Natural killer cell (primary cell): ENCODE measurements around the gene VEGFA. TPM values are rescaled to one million over a fixed set of nuclear protein-coding genes. Genes with fewer than 3 reads are reported as not detected.

ENCODE experiments used
- ATAC-seq, 3 donors: fragments of 150-1000 bp in 2 of 3; fragments of 200-7000 bp in 1 of 3; cut with Tn5 transposase; 1 replicate in 1 of 3; 2 replicates in 2 of 3; pipeline ENCODE4 v1.10.0; 2021; ENCODE audit warnings: mild to moderate bottlenecking in 2 of 3, moderate library complexity in 2 of 3
- DNase-seq, 2 donors: peaks; one replicate each; pipeline versions ENCODE4 v3.0.0 to v3.0.0-alpha.2; 2013 to 2021; ENCODE audit warnings: mixed read lengths in 1 of 2
- H3K27ac ChIP-seq: one replicate; pipeline ENCODE4 v1.5.1; 2013; ENCODE audit warnings: mild to moderate bottlenecking, low read length
- H3K27me3 ChIP-seq: one replicate; pipeline ENCODE4 v1.6.1; 2013; ENCODE audit warnings: low read length; ENCODE audit not compliant: control insufficient read depth, insufficient read depth
- H3K36me3 ChIP-seq: one replicate; pipeline ENCODE4 v1.6.1; 2013; ENCODE audit warnings: low read length; ENCODE audit not compliant: control insufficient read depth, insufficient read depth
- H3K4me1 ChIP-seq: one replicate; pipeline ENCODE4 v1.6.1; 2013; ENCODE audit warnings: low read length; ENCODE audit not compliant: control insufficient read depth, insufficient read depth
- H3K4me3 ChIP-seq: one replicate; pipeline ENCODE4 v1.5.1; 2013; ENCODE audit warnings: low read length
- H3K9me3 ChIP-seq: one replicate; pipeline ENCODE4 v1.6.1; 2013; ENCODE audit warnings: low read length; ENCODE audit not compliant: control insufficient read depth, insufficient read depth
- H3K27ac Mint-ChIP-seq, 2 donors: one replicate each; pipeline ENCODE4 v1.8.0; 2022; ENCODE audit warnings: mild to moderate bottlenecking in 2 of 2, mixed read lengths in 2 of 2, moderate library complexity in 1 of 2
- H3K27me3 Mint-ChIP-seq, 2 donors: one replicate each; pipeline ENCODE4 v1.8.0; 2022; ENCODE audit warnings: low read depth in 2 of 2, mixed read lengths in 2 of 2
- H3K36me3 Mint-ChIP-seq: one replicate; pipeline ENCODE4 v1.8.0; 2022; ENCODE audit warnings: mixed read lengths
- H3K4me1 Mint-ChIP-seq, 2 donors: one replicate each; pipeline ENCODE4 v1.8.0; 2022; ENCODE audit warnings: mixed read lengths in 2 of 2
- H3K4me3 Mint-ChIP-seq: one replicate; pipeline ENCODE4 v1.8.0; 2022; ENCODE audit warnings: mild to moderate bottlenecking, moderate library complexity, mixed read lengths
- H3K9me3 Mint-ChIP-seq, 2 donors: one replicate each; pipeline ENCODE4 v1.8.0; 2022; ENCODE audit warnings: mixed read lengths in 2 of 2
- WGBS: methylation state at CpG from one replicate; pipeline ENCODE4 v1.1.7; 2013; ENCODE audit warnings: missing lambda C conversion rate; ENCODE audit not compliant: insufficient coverage; 5-methylcytosine and 5-hydroxymethylcytosine counted together
- intact Hi-C: fragments of 100-400 bp; cut with micrococcal nuclease; formaldehyde crosslinking; loops from one replicate; pipeline ENCODE4 v1.14.2; 2022
- total RNA-seq, 4 donors: library from RNA; stranded (reverse); fragments of 120-200 nt in 1 of 4; gene quantifications; one replicate each; pipeline versions ENCODE4 v1.2.3 to v1.2.4, GENCODE V29; 2013 to 2022
- TF ChIP-seq, protein P1 (sequence below): fragments of 200-600 bp; IDR thresholded peaks from one replicate; pipeline ENCODE4 v1.8.0; 2022; ENCODE audit warnings: antibody characterized with exemption

VEGFA gene
- total RNA-seq, 3 donors from 2014 or later (not counting 1 experiment from before 2014, with no cell fraction given): 3.6 to 27.5 (median 3.7) TPM

DNA sequence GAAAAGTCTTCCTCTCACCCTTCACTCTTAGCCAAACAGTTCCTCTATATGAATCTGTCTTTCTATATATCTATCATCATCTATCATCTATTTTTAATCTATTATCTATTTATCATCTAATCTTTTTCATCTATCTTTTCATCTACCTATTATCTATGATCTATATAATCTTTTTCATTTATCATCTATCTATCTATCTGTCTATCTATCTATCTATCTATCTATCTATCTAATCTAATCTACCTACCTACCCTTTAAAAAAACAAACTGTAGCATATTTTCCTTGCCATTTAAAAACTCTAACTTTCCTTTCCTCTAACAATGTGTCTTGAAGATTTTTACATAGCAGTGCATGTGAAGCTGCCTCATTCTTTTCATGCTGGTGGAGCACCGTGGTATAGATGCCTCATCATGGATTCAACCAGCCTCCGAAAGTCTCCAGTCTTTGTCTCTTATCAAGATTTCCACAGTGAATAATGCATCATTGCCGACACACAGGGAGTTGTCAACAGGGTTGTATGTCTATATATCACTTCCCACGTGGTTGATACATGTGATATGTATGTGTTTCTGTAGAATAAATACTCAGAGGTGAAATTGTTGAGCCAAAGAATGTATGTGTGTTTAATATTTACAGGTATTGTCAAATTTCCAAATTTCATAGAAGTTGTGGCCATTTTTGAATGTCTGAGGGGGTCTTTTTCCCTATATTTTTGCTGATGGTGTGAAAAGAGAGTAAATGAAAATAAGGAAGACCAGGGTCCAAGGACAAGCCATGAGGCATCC lies 51.3 kb downstream of the VEGFA start:
- no peak overlapping the region for H3K27ac ChIP-seq
- H3K36me3 ChIP-seq: no peaks in the 10 kb centered on the region
- Mint-ChIP-seq H3K27ac (no peak overlapping the region), H3K9me3 (no peaks in the 10 kb centered on the region), H3K27me3 (peaks cover 5% of the 10 kb centered on the region in 2 donors), H3K4me1 (peaks cover 14 to 16% of the 10 kb centered on the region in 2 donors), H3K36me3 (no peaks in the 10 kb centered on the region), H3K4me3 (no peak overlapping the region)
- intact Hi-C loops: no loop called here
- H3K4me3 ChIP-seq: no peak overlapping the region
- H3K9me3 ChIP-seq: no peaks in the 10 kb centered on the region
- DNase-seq (no peak), ATAC-seq (no peak)
- H3K27me3 ChIP-seq: no peaks in the 10 kb centered on the region
- H3K4me1 ChIP-seq: peaks cover 7% of the 10 kb centered on the region
- 89% methylated on average over 4 of the region's 4 CpGs for WGBS
- TF ChIP-seq, protein P1, sequence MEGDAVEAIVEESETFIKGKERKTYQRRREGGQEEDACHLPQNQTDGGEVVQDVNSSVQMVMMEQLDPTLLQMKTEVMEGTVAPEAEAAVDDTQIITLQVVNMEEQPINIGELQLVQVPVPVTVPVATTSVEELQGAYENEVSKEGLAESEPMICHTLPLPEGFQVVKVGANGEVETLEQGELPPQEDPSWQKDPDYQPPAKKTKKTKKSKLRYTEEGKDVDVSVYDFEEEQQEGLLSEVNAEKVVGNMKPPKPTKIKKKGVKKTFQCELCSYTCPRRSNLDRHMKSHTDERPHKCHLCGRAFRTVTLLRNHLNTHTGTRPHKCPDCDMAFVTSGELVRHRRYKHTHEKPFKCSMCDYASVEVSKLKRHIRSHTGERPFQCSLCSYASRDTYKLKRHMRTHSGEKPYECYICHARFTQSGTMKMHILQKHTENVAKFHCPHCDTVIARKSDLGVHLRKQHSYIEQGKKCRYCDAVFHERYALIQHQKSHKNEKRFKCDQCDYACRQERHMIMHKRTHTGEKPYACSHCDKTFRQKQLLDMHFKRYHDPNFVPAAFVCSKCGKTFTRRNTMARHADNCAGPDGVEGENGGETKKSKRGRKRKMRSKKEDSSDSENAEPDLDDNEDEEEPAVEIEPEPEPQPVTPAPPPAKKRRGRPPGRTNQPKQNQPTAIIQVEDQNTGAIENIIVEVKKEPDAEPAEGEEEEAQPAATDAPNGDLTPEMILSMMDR: no peak

DNA sequence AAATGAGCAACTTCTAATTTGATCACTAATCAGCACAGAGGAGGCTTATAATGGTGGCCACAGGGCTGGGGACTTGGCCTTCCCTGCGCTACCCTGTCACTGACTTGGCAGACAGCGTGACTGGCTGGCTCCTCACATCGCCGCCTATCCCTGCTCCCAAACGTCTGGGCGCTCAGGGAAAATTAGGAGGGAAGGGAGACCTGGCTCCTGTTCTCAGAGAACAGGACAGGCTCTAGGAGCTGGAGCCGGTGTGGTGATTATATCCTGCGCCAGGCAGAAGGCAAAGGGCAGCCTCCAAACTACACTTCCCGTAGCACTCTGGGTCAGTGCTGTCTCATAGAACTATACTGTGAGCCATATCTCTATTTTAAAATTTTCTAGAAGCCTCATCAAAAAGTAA lies 53.4 kb downstream of the VEGFA start:
- no peak for ATAC-seq
- Histone ChIP-seq H3K4me3 (no peak overlapping the region), H3K9me3 (no peaks in the 10 kb centered on the region), H3K27ac (no peak overlapping the region), H3K4me1 (peaks cover 7% of the 10 kb centered on the region), H3K36me3 (no peaks in the 10 kb centered on the region), H3K27me3 (no peaks in the 10 kb centered on the region)
- Mint-ChIP-seq H3K9me3 (no peaks in the 10 kb centered on the region), H3K4me3 (no peak overlapping the region), H3K27ac (no peak overlapping the region), H3K4me1 (peaks cover 8 to 9% of the 10 kb centered on the region in 2 donors), H3K36me3 (no peaks in the 10 kb centered on the region), H3K27me3 (peaks cover 5% of the 10 kb centered on the region in 2 donors)
- TF ChIP-seq, protein P1: no peak
- no peak for DNase-seq
- 90% methylated on average over 9 of the region's 9 CpGs for WGBS
- intact Hi-C loops: no loop called here

DNA sequence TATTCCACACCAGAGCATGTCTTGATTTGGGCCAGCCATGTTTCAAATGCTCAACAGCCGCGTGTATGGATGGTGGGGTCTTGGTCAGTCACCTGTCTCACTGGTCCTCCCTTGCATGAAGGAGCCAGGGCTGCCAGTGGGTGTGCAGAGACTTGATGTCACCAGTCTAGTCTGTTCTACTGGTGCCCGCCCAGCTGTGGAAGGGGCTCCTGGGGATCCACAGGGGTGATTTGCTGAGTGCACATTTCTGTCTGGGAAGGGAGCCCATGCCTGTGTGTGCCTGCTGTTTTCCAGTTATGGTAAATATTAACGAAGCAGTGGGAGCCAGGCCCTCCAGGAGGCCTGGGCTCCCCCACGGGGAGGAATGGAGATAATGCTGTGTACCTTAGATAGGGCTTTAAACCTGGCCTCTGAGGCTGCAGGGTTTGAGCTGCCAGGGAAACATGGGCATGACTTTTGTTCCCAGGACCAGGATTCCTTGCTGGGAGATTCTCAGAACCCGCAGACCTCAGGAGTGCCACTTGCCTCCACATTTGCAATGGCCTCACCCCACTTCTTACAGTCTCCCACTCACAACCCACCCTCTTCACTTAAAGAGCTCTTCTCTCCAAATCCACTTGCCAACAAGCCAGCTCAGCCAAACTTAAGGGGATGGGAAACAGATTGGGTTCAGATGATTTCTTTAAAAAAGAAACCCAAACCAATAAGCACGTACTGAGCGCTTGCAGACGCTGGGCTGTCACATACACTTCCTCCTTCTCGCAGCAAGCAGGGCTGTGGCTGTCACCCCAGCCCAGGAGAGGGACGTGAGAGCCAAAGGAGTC lies 54.1 kb downstream of the VEGFA start:
- no peaks in the 10 kb centered on the region for H3K36me3 ChIP-seq
- peaks cover 8 to 9% of the 10 kb centered on the region in 2 donors for H3K4me1 Mint-ChIP-seq
- no peak overlapping the region for H3K27ac ChIP-seq
- no peak overlapping the region for H3K4me3 ChIP-seq
- no peak for DNase-seq
- TF ChIP-seq, protein P1: no peak
- H3K9me3 ChIP-seq: no peaks in the 10 kb centered on the region
- no peaks in the 10 kb centered on the region for H3K9me3 Mint-ChIP-seq
- peaks cover 5% of the 10 kb centered on the region in 2 donors for H3K27me3 Mint-ChIP-seq
- WGBS: 55% methylated on average over 11 of the region's 11 CpGs
- intact Hi-C loops: no loop called here
- ATAC-seq: peak; percentile 70 to 92 (median 84)
- peaks cover 7% of the 10 kb centered on the region for H3K4me1 ChIP-seq
- H3K27me3 ChIP-seq: no peaks in the 10 kb centered on the region
- H3K4me3 Mint-ChIP-seq: peak overlapping the region; percentile 25
- peak overlapping the region in 1 of 2 donors; percentile 78 for H3K27ac Mint-ChIP-seq
- H3K36me3 Mint-ChIP-seq: no peaks in the 10 kb centered on the region
